Liver (tissue), 3 donors: Measurements from ENCODE around the gene WNT2.

Experiments used
- CTCF ChIP-seq: fragments of 150-350 bp; IDR thresholded peaks from 2 replicates; pipeline ENCODE4 v1.5.1; 2017; ENCODE audit warnings: improper control_type of control experiment, low read depth, low read length; ENCODE audit not compliant: missing input control
- EGR1 ChIP-seq, 2 donors: IDR thresholded peaks; 2 replicates each; pipeline ENCODE4 v1.6.1; 2016 to 2018; ENCODE audit warnings: antibody characterized with exemption in 2 of 2, low read depth in 2 of 2
- FOXA1 ChIP-seq: IDR thresholded peaks from 2 replicates; pipeline ENCODE4 v1.6.1; 2016; ENCODE audit warnings: antibody characterized with exemption
- GABPA ChIP-seq, 2 donors: IDR thresholded peaks in 1 of 2; conservative IDR thresholded peaks in 1 of 2; 2 replicates each; pipeline ENCODE4 v1.6.1; 2016; ENCODE audit warnings: antibody characterized with exemption in 2 of 2, mild to moderate bottlenecking in 1 of 2, moderate library complexity in 1 of 2
- RAD21 ChIP-seq, 2 donors: IDR thresholded peaks; 2 replicates each; pipeline ENCODE4 v1.6.1; 2016; ENCODE audit warnings: antibody characterized with exemption in 2 of 2, mild to moderate bottlenecking in 2 of 2
- TF ChIP-seq, protein P1 (sequence below): IDR thresholded peaks from 2 replicates; pipeline ENCODE4 v1.6.1; 2016; ENCODE audit warnings: antibody characterized with exemption, mild to moderate bottlenecking
- donor health status: healthy.
- donor health status: healthy.

- TF ChIP-seq FOXA1 (no peak), CTCF (no peak), GABPA (IDR thresholded peaks at IDR 0.05 in 1 of 2, conservative IDR thresholded peaks at IDR 0.05 in 1 of 2) (no peak), RAD21 (IDR thresholded peaks at IDR 0.05) (no peak), EGR1 (IDR thresholded peaks at IDR 0.05; ENCODE audit: low read depth in 2 of 2) (no peak)
- TF ChIP-seq, protein P1, sequence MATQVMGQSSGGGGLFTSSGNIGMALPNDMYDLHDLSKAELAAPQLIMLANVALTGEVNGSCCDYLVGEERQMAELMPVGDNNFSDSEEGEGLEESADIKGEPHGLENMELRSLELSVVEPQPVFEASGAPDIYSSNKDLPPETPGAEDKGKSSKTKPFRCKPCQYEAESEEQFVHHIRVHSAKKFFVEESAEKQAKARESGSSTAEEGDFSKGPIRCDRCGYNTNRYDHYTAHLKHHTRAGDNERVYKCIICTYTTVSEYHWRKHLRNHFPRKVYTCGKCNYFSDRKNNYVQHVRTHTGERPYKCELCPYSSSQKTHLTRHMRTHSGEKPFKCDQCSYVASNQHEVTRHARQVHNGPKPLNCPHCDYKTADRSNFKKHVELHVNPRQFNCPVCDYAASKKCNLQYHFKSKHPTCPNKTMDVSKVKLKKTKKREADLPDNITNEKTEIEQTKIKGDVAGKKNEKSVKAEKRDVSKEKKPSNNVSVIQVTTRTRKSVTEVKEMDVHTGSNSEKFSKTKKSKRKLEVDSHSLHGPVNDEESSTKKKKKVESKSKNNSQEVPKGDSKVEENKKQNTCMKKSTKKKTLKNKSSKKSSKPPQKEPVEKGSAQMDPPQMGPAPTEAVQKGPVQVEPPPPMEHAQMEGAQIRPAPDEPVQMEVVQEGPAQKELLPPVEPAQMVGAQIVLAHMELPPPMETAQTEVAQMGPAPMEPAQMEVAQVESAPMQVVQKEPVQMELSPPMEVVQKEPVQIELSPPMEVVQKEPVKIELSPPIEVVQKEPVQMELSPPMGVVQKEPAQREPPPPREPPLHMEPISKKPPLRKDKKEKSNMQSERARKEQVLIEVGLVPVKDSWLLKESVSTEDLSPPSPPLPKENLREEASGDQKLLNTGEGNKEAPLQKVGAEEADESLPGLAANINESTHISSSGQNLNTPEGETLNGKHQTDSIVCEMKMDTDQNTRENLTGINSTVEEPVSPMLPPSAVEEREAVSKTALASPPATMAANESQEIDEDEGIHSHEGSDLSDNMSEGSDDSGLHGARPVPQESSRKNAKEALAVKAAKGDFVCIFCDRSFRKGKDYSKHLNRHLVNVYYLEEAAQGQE = no peak
These were observed 42.8 kb downstream of the WNT2 start for GRCh38 chr7:117279931-117280557.
